ENCODE measurements around the gene MRPL1. TPM values are rescaled to one million over a fixed set of nuclear protein-coding genes. Genes with fewer than 3 reads are reported as not detected.

Gene MRPL1
- total and polyA plus RNA-seq, 2 of the 13 experiments (the other 11 are each of a cell fraction or from before 2014, with no cell fraction given): 23.3 to 61.5 TPM

GRCh38 chr4:77817304-77818072 lies 45.1 kb upstream of the MRPL1 start (continued):
- TF ChIP-seq ADNP (CRISPR knock-in tag; IDR thresholded peaks at IDR 0.05) (no peak), ZNF17 (CRISPR knock-in tag; IDR thresholded peaks at IDR 0.05) (no peak), ZNF607 (CRISPR knock-in tag; IDR thresholded peaks at IDR 0.05; ENCODE audit: borderline replicate concordance) (no peak), ETS1 (CRISPR knock-in tag; IDR thresholded peaks at IDR 0.05) (no peak), ZNF75D (CRISPR knock-in tag; IDR thresholded peaks at IDR 0.05; ENCODE audit: borderline replicate concordance) (no peak), TRIM24 (CRISPR knock-in tag; IDR thresholded peaks at IDR 0.05) (no peak), MYC (CRISPR knock-in tag; IDR thresholded peaks at IDR 0.05; ENCODE audit: borderline replicate concordance) (no peak), ZKSCAN8 (CRISPR knock-in tag; IDR thresholded peaks at IDR 0.05; ENCODE audit: borderline replicate concordance) (peak; percentile 54; the same call in 1 of the 2 replicates), ZNF446 (CRISPR knock-in tag; IDR thresholded peaks at IDR 0.05) (no peak), ZNF362 (CRISPR knock-in tag; IDR thresholded peaks at IDR 0.05; ENCODE audit: borderline replicate concordance) (no peak), POGZ (CRISPR knock-in tag; IDR thresholded peaks at IDR 0.05) (peak; percentile 55; the same call in 1 of the 2 replicates), PRDM4 (CRISPR knock-in tag; IDR thresholded peaks at IDR 0.05; ENCODE audit: borderline replicate concordance) (no peak), ZMAT5 (CRISPR knock-in tag; IDR thresholded peaks at IDR 0.05; ENCODE audit: borderline replicate concordance, low read depth) (no peak), TAF1 (CRISPR knock-in tag; IDR thresholded peaks at IDR 0.05) (no peak), ZNF678 (CRISPR knock-in tag; IDR thresholded peaks at IDR 0.05) (no peak), KLF11 (CRISPR knock-in tag; IDR thresholded peaks at IDR 0.05) (no peak), ZNF317 (CRISPR knock-in tag; IDR thresholded peaks at IDR 0.05) (0 out of 2 replicates have a peak, but pooled peaks have one; percentile 51), TCF7L2 (IDR thresholded peaks at IDR 0.05; ENCODE audit: low read depth, low read length) (no peak), XBP1 (CRISPR knock-in tag; IDR thresholded peaks at IDR 0.05) (no peak), ZFP91 (CRISPR knock-in tag; IDR thresholded peaks at IDR 0.05; ENCODE audit: borderline replicate concordance) (no peak), HBP1 (CRISPR knock-in tag; IDR thresholded peaks at IDR 0.05; ENCODE audit: low read depth) (no peak; the same call in 1 of the 2 replicates), MED1 (CRISPR knock-in tag; IDR thresholded peaks at IDR 0.05) (no peak)
